ENCODE measurements around the gene BICDL1.

GRCh38 chr12:119990382-119990874 is 1.4 kb downstream of the BICDL1 start:
- TF ChIP-seq, protein P1, sequence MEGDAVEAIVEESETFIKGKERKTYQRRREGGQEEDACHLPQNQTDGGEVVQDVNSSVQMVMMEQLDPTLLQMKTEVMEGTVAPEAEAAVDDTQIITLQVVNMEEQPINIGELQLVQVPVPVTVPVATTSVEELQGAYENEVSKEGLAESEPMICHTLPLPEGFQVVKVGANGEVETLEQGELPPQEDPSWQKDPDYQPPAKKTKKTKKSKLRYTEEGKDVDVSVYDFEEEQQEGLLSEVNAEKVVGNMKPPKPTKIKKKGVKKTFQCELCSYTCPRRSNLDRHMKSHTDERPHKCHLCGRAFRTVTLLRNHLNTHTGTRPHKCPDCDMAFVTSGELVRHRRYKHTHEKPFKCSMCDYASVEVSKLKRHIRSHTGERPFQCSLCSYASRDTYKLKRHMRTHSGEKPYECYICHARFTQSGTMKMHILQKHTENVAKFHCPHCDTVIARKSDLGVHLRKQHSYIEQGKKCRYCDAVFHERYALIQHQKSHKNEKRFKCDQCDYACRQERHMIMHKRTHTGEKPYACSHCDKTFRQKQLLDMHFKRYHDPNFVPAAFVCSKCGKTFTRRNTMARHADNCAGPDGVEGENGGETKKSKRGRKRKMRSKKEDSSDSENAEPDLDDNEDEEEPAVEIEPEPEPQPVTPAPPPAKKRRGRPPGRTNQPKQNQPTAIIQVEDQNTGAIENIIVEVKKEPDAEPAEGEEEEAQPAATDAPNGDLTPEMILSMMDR (conservative IDR thresholded peaks at IDR 0.05) = no peak
- no peak for TF ChIP-seq EZH2 (IDR thresholded peaks at IDR 0.05; ENCODE audit: low read depth)

All from PC-9 (cell line).